Neural progenitor cell (in vitro differentiated cells): ENCODE measurements around the gene HDLBP. TPM values are rescaled to one million over a fixed set of nuclear protein-coding genes. Genes with fewer than 3 reads are reported as not detected.

Source experiments
- DNase-seq: peaks from one replicate; pipeline ENCODE4 v3.0.0-alpha.2; 2016; ENCODE audit warnings: low spot score
- H2AFZ ChIP-seq: fragments of 200-600 bp; sonication (generic); replicated peaks from 2 replicates; pipeline ENCODE4 v1.6.1; 2016; ENCODE audit warnings: antibody characterized with exemption
- H3F3A ChIP-seq: fragments of 200-600 bp; sonication (generic); 2 replicates; pipeline ENCODE4 v1.6.1; 2016; ENCODE audit warnings: antibody characterized with exemption, low read depth
- H3K27ac ChIP-seq: fragments of 200-600 bp; sonication (generic); 2 replicates; pipeline ENCODE4 v1.5.1; 2016; ENCODE audit warnings: mild to moderate bottlenecking
- H3K27me3 ChIP-seq: fragments of 200-600 bp; sonication (generic); 2 replicates; pipeline ENCODE4 v1.6.1; 2016; ENCODE audit warnings: mild to moderate bottlenecking, moderate library complexity
- H3K36me3 ChIP-seq: fragments of 200-600 bp; sonication (generic); 2 replicates; pipeline ENCODE4 v1.5.1; 2016
- H3K4me1 ChIP-seq: fragments of 200-600 bp; sonication (generic); 2 replicates; pipeline ENCODE4 v1.6.1; 2016; ENCODE audit warnings: mixed run types
- H3K4me2 ChIP-seq: fragments of 200-600 bp; sonication (generic); 2 replicates; pipeline ENCODE4 v1.6.1; 2016
- H3K4me3 ChIP-seq: fragments of 200-600 bp; sonication (generic); 2 replicates; pipeline ENCODE4 v1.5.1; 2016
- H3K79me2 ChIP-seq: fragments of 200-600 bp; sonication (generic); 2 replicates; pipeline ENCODE4 v1.6.1; 2016; ENCODE audit warnings: low read depth
- H3K9ac ChIP-seq: fragments of 200-600 bp; sonication (generic); 2 replicates; pipeline ENCODE4 v1.6.1; 2016
- H3K9me3 ChIP-seq: fragments of 200-600 bp; sonication (generic); 2 replicates; pipeline ENCODE4 v1.5.1; 2016; ENCODE audit warnings: low read depth
- H4K20me1 ChIP-seq: fragments of 200-600 bp; sonication (generic); 2 replicates; pipeline ENCODE4 v1.6.1; 2016; ENCODE audit warnings: low read depth
- H3K27ac Mint-ChIP-seq: 3 replicates; pipeline ENCODE4 v1.8.0; 2021; ENCODE audit warnings: mixed read lengths
- H3K27me3 Mint-ChIP-seq: 2 replicates; pipeline ENCODE4 v1.8.0; 2022; ENCODE audit warnings: low read depth, mild to moderate bottlenecking, inconsistent platforms, moderate library complexity, mixed read lengths; ENCODE audit not compliant: insufficient read depth
- H3K36me3 Mint-ChIP-seq: 3 replicates; pipeline ENCODE4 v1.8.0; 2021; ENCODE audit warnings: mixed read lengths
- H3K4me1 Mint-ChIP-seq: 3 replicates; pipeline ENCODE4 v1.8.0; 2021; ENCODE audit warnings: mixed read lengths
- H3K4me3 Mint-ChIP-seq: 3 replicates; pipeline ENCODE4 v1.8.0; 2021; ENCODE audit warnings: mild to moderate bottlenecking, moderate library complexity, mixed read lengths
- H3K9me3 Mint-ChIP-seq: 3 replicates; pipeline ENCODE4 v1.8.0; 2020; ENCODE audit warnings: mixed read lengths
- CTCF ChIP-seq: fragments of 200-600 bp; sonication (generic); IDR thresholded peaks from 2 replicates; pipeline ENCODE4 v1.5.1; 2017; ENCODE audit warnings: antibody characterized with exemption, mild to moderate bottlenecking
- EZH2 ChIP-seq: fragments of 200-600 bp; sonication (generic); IDR thresholded peaks from 2 replicates; pipeline ENCODE4 v1.6.1; 2017; ENCODE audit warnings: antibody characterized with exemption, mild to moderate bottlenecking, moderate library complexity
- EZH2phosphoT487 ChIP-seq: fragments of 200-600 bp; sonication (generic); IDR thresholded peaks from 2 replicates; pipeline ENCODE4 v1.6.1; 2017; ENCODE audit warnings: antibody characterized with exemption
- total RNA-seq: library from RNA; depleted of rRNA; stranded (reverse); fragments of >200 nt; gene quantifications from 2 replicates; pipeline ENCODE4 v1.2.3, GENCODE V29; 2015; ENCODE audit warnings: low replicate concordance

The HDLBP gene
- total RNA-seq, 1 donor from 2014 or later, result 251 TPM

GRCh38 chr2:241352227-241352626 is 36.8 kb upstream of the HDLBP start:
- Histone ChIP-seq H3K27ac (no peak overlapping the region), H3K4me2 (no peak overlapping the region), H3K36me3 (peaks cover 17% of the 10 kb centered on the region), H3K79me2 (peaks cover 10% of the 10 kb centered on the region), H2AFZ (no peak overlapping the region), H4K20me1 (peaks cover 40% of the 10 kb centered on the region), H3K4me1 (peaks cover 19% of the 10 kb centered on the region), H3K4me3 (no peak overlapping the region), H3K9ac (no peak overlapping the region), H3K27me3 (no peaks in the 10 kb centered on the region), H3F3A (peaks cover 47% of the 10 kb centered on the region), H3K9me3 (no peaks in the 10 kb centered on the region)
- Mint-ChIP-seq H3K9me3 (no peaks in the 10 kb centered on the region), H3K4me1 (peaks cover 11% of the 10 kb centered on the region), H3K27ac (no peak overlapping the region), H3K36me3 (peaks cover 14% of the 10 kb centered on the region), H3K27me3 (peaks cover 2% of the 10 kb centered on the region), H3K4me3 (no peak overlapping the region)
- TF ChIP-seq EZH2phosphoT487 (no peak), CTCF (no peak), EZH2 (no peak)
- DNase-seq, result no peak

GRCh38 chr2:241351640-241352031 is 36.2 kb upstream of the HDLBP start:
- H3K36me3 Mint-ChIP-seq, result peaks cover 14% of the 10 kb centered on the region
- Histone ChIP-seq H3K79me2 (peaks cover 4% of the 10 kb centered on the region), H3F3A (peaks cover 47% of the 10 kb centered on the region), H3K4me2 (no peak overlapping the region), H3K27ac (no peak overlapping the region), H3K9ac (no peak overlapping the region), H3K27me3 (no peaks in the 10 kb centered on the region), H3K36me3 (peaks cover 17% of the 10 kb centered on the region), H3K4me3 (no peak overlapping the region), H4K20me1 (peaks cover 34% of the 10 kb centered on the region), H2AFZ (no peak overlapping the region), H3K4me1 (peaks cover 14% of the 10 kb centered on the region), H3K9me3 (no peaks in the 10 kb centered on the region)
- no peak overlapping the region for H3K27ac Mint-ChIP-seq
- no peak overlapping the region for H3K4me3 Mint-ChIP-seq
- peaks cover 7% of the 10 kb centered on the region for H3K4me1 Mint-ChIP-seq
- no peaks in the 10 kb centered on the region for H3K9me3 Mint-ChIP-seq
- no peak for DNase-seq
- peaks cover 2% of the 10 kb centered on the region for H3K27me3 Mint-ChIP-seq
- TF ChIP-seq EZH2 (no peak), EZH2phosphoT487 (no peak), CTCF (no peak)

- peaks cover 17% of the 10 kb centered on the region for H3K36me3 ChIP-seq
- H3K79me2 ChIP-seq, result no peaks in the 10 kb centered on the region
- Mint-ChIP-seq H3K9me3 (no peaks in the 10 kb centered on the region), H3K4me1 (peaks cover 7% of the 10 kb centered on the region), H3K27ac (peak overlapping the region; percentile 27), H3K36me3 (peaks cover 14% of the 10 kb centered on the region), H3K27me3 (peaks cover 2% of the 10 kb centered on the region), H3K4me3 (no peak overlapping the region)
- peaks cover 47% of the 10 kb centered on the region for H3F3A ChIP-seq
- no peaks in the 10 kb centered on the region for H3K27me3 ChIP-seq
- H3K4me2 ChIP-seq, result no peak overlapping the region
- peaks cover 31% of the 10 kb centered on the region for H4K20me1 ChIP-seq
- no peaks in the 10 kb centered on the region for H3K9me3 ChIP-seq
- H3K4me3 ChIP-seq, result no peak overlapping the region
- DNase-seq, result no peak
- H2AFZ ChIP-seq, result no peak overlapping the region
- peaks cover 14% of the 10 kb centered on the region for H3K4me1 ChIP-seq
- no peak for TF ChIP-seq EZH2
- TF ChIP-seq CTCF, result no peak
- no peak for TF ChIP-seq EZH2phosphoT487
- H3K9ac ChIP-seq, result no peak overlapping the region
- no peak overlapping the region for H3K27ac ChIP-seq
These were observed 35.6 kb upstream of the HDLBP start for GRCh38 chr2:241350878-241351639.
